ENCODE data around the gene LTA.

GRCh38 chr6:31575335-31575901, 3.3 kb downstream of the LTA start, which contains the start of gene TNF:
- peak in 1 of 4 donors; percentile 72 for TF ChIP-seq POLR2A (IDR thresholded peaks at IDR 0.05)
- no peak for TF ChIP-seq CTCF (IDR thresholded peaks at IDR 0.05)

Data from upper lobe of left lung (tissue), 4 donors.